ENCODE measurements around the gene CAPZA2.
"Not testable (repeated sequence)": the region's sequence is repeated elsewhere in the genome, so short reads cannot be mapped to it uniquely, and the experiment has no call there.

CAPZA2 gene

GRCh38 chr7:116969371-116969902, 107.0 kb downstream of the CAPZA2 start:
- no peaks in the 10 kb centered on the region for H3K4me1 ChIP-seq (ENCODE audit: control insufficient read depth, insufficient read depth, low read length)
- no peak overlapping the region for H3K4me3 ChIP-seq (ENCODE audit: low read length)
- H3K27me3 ChIP-seq (ENCODE audit: control insufficient read depth, insufficient read depth, low read length), result no peaks in the 10 kb centered on the region
- H3K27ac ChIP-seq (ENCODE audit: low read depth, low read length), result no peak overlapping the region
- H3K36me3 ChIP-seq (ENCODE audit: control insufficient read depth, insufficient read depth, low read length), result no peaks in the 10 kb centered on the region
- no peak overlapping the region for H3K9ac ChIP-seq (ENCODE audit: low read length)

DNA sequence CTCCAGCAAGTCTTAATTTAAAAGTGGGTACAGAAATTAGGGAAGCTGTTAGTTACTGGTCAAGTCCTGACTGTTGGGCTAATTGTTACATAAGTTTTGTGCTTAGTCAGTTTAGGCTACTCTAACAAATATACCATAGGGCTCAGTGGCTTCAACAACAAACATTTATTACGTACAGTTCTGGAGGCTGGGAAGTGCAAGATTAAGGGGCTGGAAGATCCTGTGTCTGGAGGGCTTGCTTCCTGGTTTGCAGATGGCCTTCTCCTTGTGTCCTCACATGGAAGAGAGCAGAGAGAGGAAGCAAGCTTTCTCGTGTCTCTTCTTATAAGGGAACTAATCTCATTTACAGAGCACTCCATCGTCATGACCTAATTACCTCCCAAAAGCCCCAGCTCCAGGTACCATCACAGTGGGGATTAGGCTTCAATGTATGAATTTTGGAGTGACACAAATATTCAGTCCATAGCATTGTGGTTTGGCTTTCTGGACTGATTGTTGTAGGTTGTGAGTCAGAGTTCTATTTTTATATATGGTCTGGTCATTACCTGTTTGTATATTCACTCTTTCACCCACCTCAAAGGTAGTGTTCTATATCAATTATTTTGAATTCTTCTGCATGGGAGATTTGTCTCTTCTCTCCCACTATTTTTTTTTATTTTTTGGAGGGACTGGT, 108.0 kb downstream of the CAPZA2 start:
- Histone ChIP-seq H3K9ac (ENCODE audit: low read length) (no peak overlapping the region), H3K27ac (ENCODE audit: low read depth, low read length) (no peak overlapping the region), H3K27me3 (ENCODE audit: control insufficient read depth, insufficient read depth, low read length) (no peaks in the 10 kb centered on the region), H3K4me1 (ENCODE audit: control insufficient read depth, insufficient read depth, low read length) (no peaks in the 10 kb centered on the region), H3K4me3 (ENCODE audit: low read length) (no peak overlapping the region), H3K36me3 (ENCODE audit: control insufficient read depth, insufficient read depth, low read length) (no peaks in the 10 kb centered on the region)

GRCh38 chr7:116971153-116971552, 108.8 kb downstream of the CAPZA2 start:
- H3K27me3 ChIP-seq (ENCODE audit: control insufficient read depth, insufficient read depth, low read length); H3K36me3 ChIP-seq (ENCODE audit: control insufficient read depth, insufficient read depth, low read length); H3K4me1 ChIP-seq (ENCODE audit: control insufficient read depth, insufficient read depth, low read length); H3K9ac ChIP-seq (ENCODE audit: low read length); H3K4me3 ChIP-seq (ENCODE audit: low read length); H3K27ac ChIP-seq (ENCODE audit: low read depth, low read length): not testable (repeated sequence)

Measured in rectal smooth muscle tissue (tissue), 1 donor.